ENCODE measurements around the gene GRIN3A.

GRIN3A gene

DNA sequence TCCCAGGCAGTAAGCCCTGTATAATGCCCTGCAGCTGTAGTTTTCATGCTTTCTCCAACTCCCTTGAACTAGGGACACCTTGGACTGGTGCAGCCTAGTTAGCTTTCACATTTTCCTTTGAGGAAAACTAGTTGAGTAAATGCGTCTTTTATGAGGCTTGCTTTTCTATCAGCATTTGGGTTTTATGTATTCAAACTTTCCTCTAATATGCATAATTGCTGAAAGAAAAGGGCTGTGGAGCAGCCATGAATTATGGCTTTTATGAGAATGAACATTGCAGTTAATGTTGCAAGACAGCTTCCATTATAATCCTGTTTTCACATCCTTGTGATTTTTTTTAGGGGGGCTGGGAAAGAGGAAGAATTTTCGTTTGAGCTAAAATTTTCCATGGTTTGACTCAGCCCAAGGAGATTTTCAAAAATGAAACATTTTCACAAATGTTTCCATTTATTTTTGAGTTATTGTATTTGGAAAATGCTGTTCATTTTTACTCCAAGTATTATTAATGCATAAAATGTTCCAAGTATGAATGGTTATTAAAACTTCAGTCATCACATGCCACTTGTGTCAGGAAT, 85.8 kb downstream of the GRIN3A start:
- TF ChIP-seq CTCF (conservative IDR thresholded peaks at IDR 0.05; ENCODE audit: low read length), result no peak
- H3K4me3 ChIP-seq (ENCODE audit: low read length), result no peak overlapping the region
- DNase-seq (ENCODE audit: low read depth), result no peak

DNA sequence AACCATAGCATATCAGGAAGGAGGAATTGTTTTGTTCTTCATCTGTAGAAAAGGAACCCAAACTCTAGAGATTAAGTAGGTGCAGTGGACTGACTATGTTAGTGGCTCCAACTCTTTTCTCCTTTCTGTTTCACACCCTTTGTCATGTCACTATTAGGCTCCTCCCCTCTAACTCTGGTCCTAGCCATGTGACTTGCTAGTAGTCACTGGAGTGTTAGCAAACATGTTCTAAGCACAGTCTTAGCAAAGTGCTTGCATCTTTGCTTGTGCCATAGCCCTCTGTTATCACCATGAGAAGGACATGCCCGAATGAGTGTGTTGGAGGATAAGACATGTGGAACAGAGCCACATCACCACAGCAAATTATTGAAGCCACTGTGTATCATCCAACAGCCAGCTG, 88.3 kb downstream of the GRIN3A start:
- TF ChIP-seq CTCF (conservative IDR thresholded peaks at IDR 0.05; ENCODE audit: low read length), result no peak
- no peak overlapping the region for H3K4me3 ChIP-seq (ENCODE audit: low read length)
- no peak for DNase-seq (ENCODE audit: low read depth)

DNA sequence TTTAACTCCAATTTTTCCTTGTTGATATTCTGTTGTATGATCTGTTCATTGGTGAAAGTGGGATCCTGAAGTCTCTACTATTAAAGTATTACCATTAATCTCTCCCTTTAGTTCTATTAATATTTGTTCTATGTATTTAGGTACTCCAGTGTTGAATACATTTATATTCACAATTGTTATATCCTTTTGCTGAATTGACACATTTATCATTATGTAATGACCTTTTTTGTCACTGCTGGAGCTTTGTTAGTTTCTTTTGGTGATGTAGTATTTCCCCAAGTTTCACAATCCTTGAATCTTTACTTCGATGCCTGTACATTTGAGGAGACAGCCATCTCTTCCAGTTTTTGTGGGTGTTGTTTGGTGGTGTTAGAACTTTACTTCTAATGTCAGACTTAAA, 90.0 kb downstream of the GRIN3A start:
- H3K4me3 ChIP-seq (ENCODE audit: low read length), result no peak overlapping the region
- DNase-seq (ENCODE audit: low read depth), result no peak
- TF ChIP-seq CTCF (conservative IDR thresholded peaks at IDR 0.05; ENCODE audit: low read length), result no peak

- DNase-seq (ENCODE audit: low read depth), result no peak
- H3K4me3 ChIP-seq (ENCODE audit: low read length), result no peak overlapping the region
- TF ChIP-seq CTCF (conservative IDR thresholded peaks at IDR 0.05; ENCODE audit: low read length), result no peak
Observed at GRCh38 chr9:101639785-101640665, 98.4 kb downstream of the GRIN3A start.

- TF ChIP-seq CTCF (conservative IDR thresholded peaks at IDR 0.05; ENCODE audit: low read length), result no peak
- no peak overlapping the region for H3K4me3 ChIP-seq (ENCODE audit: low read length)
- no peak for DNase-seq (ENCODE audit: low read depth)
Observed at GRCh38 chr9:101639311-101639710, 99.1 kb downstream of the GRIN3A start.

- no peak overlapping the region for H3K4me3 ChIP-seq (ENCODE audit: low read length)
- TF ChIP-seq CTCF (conservative IDR thresholded peaks at IDR 0.05; ENCODE audit: low read length), result no peak
- DNase-seq (ENCODE audit: low read depth), result no peak
Observed at GRCh38 chr9:101636247-101636646, 102.2 kb downstream of the GRIN3A start.

- TF ChIP-seq CTCF (conservative IDR thresholded peaks at IDR 0.05; ENCODE audit: low read length), result no peak
- H3K4me3 ChIP-seq (ENCODE audit: low read length), result no peak overlapping the region
- DNase-seq (ENCODE audit: low read depth), result no peak
Observed at GRCh38 chr9:101635473-101635872, 103.0 kb downstream of the GRIN3A start.
